Spinal cord (tissue), 10 donors: ENCODE data around the gene KLHDC1. TPM values are rescaled to one million over a fixed set of nuclear protein-coding genes. Genes with fewer than 3 reads are reported as not detected.
A peak's percentile ranks its signal among the peaks of the same experiment; 100 is the strongest.
"Not testable (repeated sequence)": the region's sequence is repeated elsewhere in the genome, so short reads cannot be mapped to it uniquely, and the experiment has no call there.

Experiments
- DNase-seq, 6 donors: peaks; one replicate each; pipeline versions ENCODE4 v3.0.0 to v3.0.0-alpha.2; 2013 to 2015; ENCODE audit warnings: low spot score in 6 of 6, low read depth in 4 of 6
- H3K27ac ChIP-seq: one replicate; pipeline ENCODE4 v1.5.1; 2013; ENCODE audit warnings: low read depth, low read length, control low read depth
- H3K27me3 ChIP-seq: one replicate; pipeline ENCODE4 v1.6.1; 2013; ENCODE audit warnings: low read length; ENCODE audit not compliant: control insufficient read depth, insufficient read depth
- H3K36me3 ChIP-seq: one replicate; pipeline ENCODE4 v1.6.1; 2013; ENCODE audit warnings: low read length; ENCODE audit not compliant: control insufficient read depth, insufficient read depth
- H3K4me1 ChIP-seq: one replicate; pipeline ENCODE4 v1.6.1; 2013; ENCODE audit warnings: low read length; ENCODE audit not compliant: control insufficient read depth, insufficient read depth
- H3K4me3 ChIP-seq: one replicate; pipeline ENCODE4 v1.5.1; 2013; ENCODE audit warnings: low read depth, low read length, control low read depth
- H3K9me3 ChIP-seq: one replicate; pipeline ENCODE4 v1.6.1; 2013; ENCODE audit warnings: low read length; ENCODE audit not compliant: control insufficient read depth, insufficient read depth
- WGBS: methylation state at CpG from one replicate; pipeline ENCODE4 v1.1.5; 2013; ENCODE audit warnings: missing lambda C conversion rate; ENCODE audit not compliant: insufficient coverage; 5-methylcytosine and 5-hydroxymethylcytosine counted together
- long read RNA-seq, 4 donors: transcript quantifications; one replicate each; lab custom pipeline, GENCODE V29; 2026
- polyA plus RNA-seq, 2 donors: library from polyadenylated mRNA; unstranded; fragments of 120-200 nt; gene quantifications; one replicate each; pipeline ENCODE4 v1.2.1, GENCODE V29; 2013; ENCODE audit not compliant: insufficient read length in 2 of 2
- total RNA-seq, 2 donors: library from RNA; depleted of rRNA in 1 of 2; stranded (reverse); fragments of 120-200 nt in 1 of 2; fragments of >200 nt in 1 of 2; gene quantifications; one replicate each; pipeline versions ENCODE4 v1.2.3 to v1.2.4, GENCODE V29; 2013 to 2014
- donor health status: healthy.

Gene KLHDC1, protein sequence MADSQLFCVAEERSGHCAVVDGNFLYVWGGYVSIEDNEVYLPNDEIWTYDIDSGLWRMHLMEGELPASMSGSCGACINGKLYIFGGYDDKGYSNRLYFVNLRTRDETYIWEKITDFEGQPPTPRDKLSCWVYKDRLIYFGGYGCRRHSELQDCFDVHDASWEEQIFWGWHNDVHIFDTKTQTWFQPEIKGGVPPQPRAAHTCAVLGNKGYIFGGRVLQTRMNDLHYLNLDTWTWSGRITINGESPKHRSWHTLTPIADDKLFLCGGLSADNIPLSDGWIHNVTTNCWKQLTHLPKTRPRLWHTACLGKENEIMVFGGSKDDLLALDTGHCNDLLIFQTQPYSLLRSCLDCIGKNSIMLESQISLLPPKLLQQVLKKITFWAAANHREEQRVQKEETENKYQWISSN
- total RNA-seq (10 to 100 TPM; 13.4 to 14.9 TPM), polyA plus RNA-seq (1 to 10 TPM; 4.7 to 7.9 TPM)
- long read RNA-seq, donor 1: 0 reads
- long read RNA-seq, donor 2: 0 reads
- long read RNA-seq, donor 3, partial matches to known transcripts: 0 of 1 reads
- long read RNA-seq, donor 3, other reads (novel, unspliced or antisense): 0 of 1 reads
- long read RNA-seq, donor 4: 0 reads

GRCh38 chr14:49692811-49693734, at the start of gene KLHDC1:
Gene KLHDC1, plus strand, starts transcription at chr14:49693120. Its CDS starts 75 bp downstream, at chr14:49693195.
- WGBS: 0% methylated on average over 75 of the region's 88 CpGs
- H3K27ac ChIP-seq: peak within 1 kb of the TSS; percentile 98
- peaks cover 3% of the 10 kb centered on the region for H3K36me3 ChIP-seq
- peak; percentile 74 to 96 (median 79) for DNase-seq
- H3K4me3 ChIP-seq: peak within 1 kb of the TSS; percentile 71
- no peaks in the 10 kb centered on the region for H3K27me3 ChIP-seq
- H3K9me3 ChIP-seq: no peaks in the 10 kb centered on the region
- H3K4me1 ChIP-seq: peaks cover 16% of the 10 kb centered on the region

- Histone ChIP-seq H3K27ac (no peak overlapping the region), H3K4me3 (no peak overlapping the region), H3K36me3 (no peaks in the 10 kb centered on the region), H3K27me3 (no peaks in the 10 kb centered on the region), H3K9me3 (no peaks in the 10 kb centered on the region), H3K4me1 (no peaks in the 10 kb centered on the region)
- no CpG with 5 or more reads among the region's 6 CpGs for WGBS
- no peak for DNase-seq
Observed at GRCh38 chr14:49653508-49653907, 39.4 kb upstream of the KLHDC1 start.

- no CpG with 5 or more reads among the region's 3 CpGs for WGBS
Observed at GRCh38 chr14:49654511-49654910, 38.4 kb upstream of the KLHDC1 start.

DNA sequence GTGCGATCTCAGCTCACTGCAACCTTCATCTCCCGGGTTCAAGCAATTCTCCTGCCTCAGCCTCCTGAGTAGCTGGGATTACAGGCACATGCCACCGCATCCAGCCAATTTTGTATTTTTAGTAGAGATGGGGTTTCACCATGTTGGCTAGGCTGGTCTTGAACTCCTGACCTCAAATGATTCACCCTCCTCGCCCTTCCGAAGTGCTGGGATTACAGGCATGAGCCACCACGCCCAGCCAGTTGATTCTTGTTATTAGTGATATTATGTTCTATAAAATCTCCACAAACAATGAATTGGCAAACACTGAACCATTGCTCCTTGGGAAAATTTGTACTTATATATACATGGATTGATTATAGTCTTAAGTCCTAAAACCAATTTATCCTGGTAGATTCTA, 35.4 kb upstream of the KLHDC1 start:
- not testable (repeated sequence) for H3K27ac ChIP-seq, H3K36me3 ChIP-seq, H3K9me3 ChIP-seq, H3K27me3 ChIP-seq, DNase-seq, H3K4me3 ChIP-seq, H3K4me1 ChIP-seq
- 100% methylated on average over 2 of the region's 6 CpGs for WGBS

More at GRCh38 chr14:49654511-49654910, 38.4 kb upstream of the KLHDC1 start:
- no peak overlapping the region for H3K4me3 ChIP-seq
- no peak overlapping the region for H3K27ac ChIP-seq
- no peaks in the 10 kb centered on the region for H3K27me3 ChIP-seq
- no peaks in the 10 kb centered on the region for H3K9me3 ChIP-seq
- H3K4me1 ChIP-seq: no peaks in the 10 kb centered on the region
- no peak for DNase-seq
- H3K36me3 ChIP-seq: no peaks in the 10 kb centered on the region

DNA sequence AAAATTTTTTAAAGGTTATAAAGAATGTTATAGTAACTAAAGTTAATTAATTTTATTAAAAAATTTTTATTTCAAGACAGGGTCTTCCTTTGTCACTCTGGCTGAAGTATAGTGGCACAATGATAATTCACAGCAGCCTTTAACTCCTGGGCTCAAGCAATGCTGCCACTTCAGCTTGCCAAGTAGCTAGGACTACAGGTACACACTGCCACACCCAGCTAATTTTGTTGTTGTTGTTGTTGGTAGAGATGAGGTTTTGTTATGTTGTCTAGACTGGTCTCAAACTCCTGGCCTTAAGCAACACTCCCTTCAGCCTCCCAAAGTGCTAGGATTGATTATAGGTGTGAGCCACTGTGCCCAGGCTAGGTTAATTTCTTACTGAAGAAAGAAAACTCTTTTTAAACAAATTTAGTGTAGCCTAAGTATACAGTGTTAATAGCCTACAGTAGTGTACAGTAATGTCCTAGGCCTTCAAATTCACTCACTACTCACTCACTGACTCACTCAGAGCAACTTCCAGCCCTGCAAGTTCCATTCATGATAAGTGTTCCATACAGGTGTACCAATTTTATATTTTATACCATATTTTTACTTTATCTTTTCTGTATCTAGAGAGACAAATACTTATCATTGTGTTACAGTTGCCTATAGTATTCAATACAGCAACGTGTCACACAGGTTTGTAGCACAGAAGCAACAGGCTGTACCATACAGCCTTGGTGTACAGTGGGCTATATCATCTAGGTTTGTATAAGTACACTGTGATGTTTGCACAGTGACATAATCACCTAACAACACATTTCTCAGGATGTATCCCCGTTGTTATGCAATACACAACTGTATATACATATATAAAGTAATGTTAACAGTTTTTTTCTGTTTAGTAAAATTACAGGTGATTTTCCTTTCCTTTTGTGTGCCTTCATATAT, 33.1 kb upstream of the KLHDC1 start:
- Histone ChIP-seq H3K27me3 (no peaks in the 10 kb centered on the region), H3K4me3 (no peak overlapping the region), H3K9me3 (no peaks in the 10 kb centered on the region), H3K27ac (no peak overlapping the region), H3K4me1 (no peaks in the 10 kb centered on the region), H3K36me3 (no peaks in the 10 kb centered on the region)
- WGBS: no CpG with 5 or more reads among the region's 2 CpGs
- DNase-seq: no peak

GRCh38 chr14:49670475-49670874, 22.4 kb upstream of the KLHDC1 start:
- DNase-seq: no peak
- H3K36me3 ChIP-seq: no peaks in the 10 kb centered on the region
- no peaks in the 10 kb centered on the region for H3K27me3 ChIP-seq
- no peak overlapping the region for H3K4me3 ChIP-seq
- no peak overlapping the region for H3K27ac ChIP-seq
- no peaks in the 10 kb centered on the region for H3K9me3 ChIP-seq
- H3K4me1 ChIP-seq: no peaks in the 10 kb centered on the region

- WGBS: no CpG with 5 or more reads among the region's 2 CpGs
- DNase-seq: no peak
- Histone ChIP-seq H3K4me1 (no peaks in the 10 kb centered on the region), H3K4me3 (no peak overlapping the region), H3K9me3 (no peaks in the 10 kb centered on the region), H3K36me3 (no peaks in the 10 kb centered on the region), H3K27me3 (no peaks in the 10 kb centered on the region), H3K27ac (no peak overlapping the region)
Observed at GRCh38 chr14:49673586-49673985, 19.3 kb upstream of the KLHDC1 start.

GRCh38 chr14:49677643-49678042, 15.3 kb upstream of the KLHDC1 start:
- Histone ChIP-seq H3K27ac (no peak overlapping the region), H3K36me3 (peaks cover 3% of the 10 kb centered on the region), H3K4me1 (no peaks in the 10 kb centered on the region), H3K27me3 (no peaks in the 10 kb centered on the region), H3K4me3 (no peak overlapping the region), H3K9me3 (no peaks in the 10 kb centered on the region)
- 87% methylated on average over 3 of the region's 4 CpGs for WGBS
- DNase-seq: no peak

DNA sequence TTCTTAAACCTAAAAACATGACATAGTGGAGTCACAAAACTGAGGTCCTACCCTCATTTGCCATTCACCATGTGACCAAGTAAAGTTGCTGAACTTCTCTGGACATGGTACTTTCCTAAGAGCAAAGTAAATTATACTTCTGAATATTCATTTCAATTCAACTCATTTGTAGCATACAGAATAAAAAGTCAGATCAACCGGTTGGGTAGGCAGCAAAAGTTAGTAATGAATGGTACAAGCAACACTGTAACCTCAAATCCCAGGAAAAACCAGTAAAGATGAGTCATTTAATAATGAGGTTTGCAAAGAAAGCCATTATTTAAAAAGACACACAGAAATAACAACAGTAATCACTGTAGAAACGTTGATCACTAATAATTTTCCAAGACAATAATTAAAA, 13.6 kb upstream of the KLHDC1 start:
- no peak for DNase-seq
- H3K9me3 ChIP-seq: no peaks in the 10 kb centered on the region
- H3K4me3 ChIP-seq: no peak overlapping the region
- no peaks in the 10 kb centered on the region for H3K27me3 ChIP-seq
- peaks cover 3% of the 10 kb centered on the region for H3K36me3 ChIP-seq
- no CpG with 5 or more reads among the region's 2 CpGs for WGBS
- H3K27ac ChIP-seq: no peak overlapping the region
- no peaks in the 10 kb centered on the region for H3K4me1 ChIP-seq
